ENCODE measurements around the gene CABS1. TPM values are rescaled to one million over a fixed set of nuclear protein-coding genes. Genes with fewer than 3 reads are reported as not detected.

CABS1 gene
- total RNA-seq, 1 experiment from 2014 or later = not detected

DNA sequence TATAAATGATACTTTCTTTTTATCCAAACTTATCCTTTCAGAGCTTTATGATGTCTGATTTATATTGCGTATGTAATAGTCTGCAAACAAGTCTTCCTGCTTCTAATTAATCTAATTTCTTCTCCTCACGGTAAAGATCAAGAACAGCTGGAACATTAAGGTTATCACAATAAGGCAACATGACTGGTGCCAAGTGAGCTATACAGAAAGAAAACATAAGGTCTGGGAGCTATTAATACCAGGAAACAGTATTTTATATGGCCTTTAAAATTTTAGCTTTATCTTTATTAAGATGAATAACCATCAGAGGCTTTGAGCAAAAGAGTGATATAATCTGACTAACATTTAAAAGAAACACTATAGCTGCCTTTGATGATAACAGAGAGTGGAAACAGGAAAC is 28.7 kb upstream of the CABS1 start:
- Mint-ChIP-seq H3K36me3 (ENCODE audit: insufficient read depth, unreplicated experiment) (no peaks in the 10 kb centered on the region), H3K27me3 (ENCODE audit: insufficient read depth, unreplicated experiment) (no peaks in the 10 kb centered on the region), H3K4me1 (ENCODE audit: low read depth, unreplicated experiment) (no peaks in the 10 kb centered on the region), H3K9me3 (ENCODE audit: unreplicated experiment) (peaks cover 10% of the 10 kb centered on the region), H3K4me3 (ENCODE audit: unreplicated experiment) (no peak overlapping the region), H3K27ac (ENCODE audit: unreplicated experiment) (no peak overlapping the region)
- Histone ChIP-seq H3K4me3 (ENCODE audit: low read depth, low read length) (no peak overlapping the region), H3K9me3 (no peaks in the 10 kb centered on the region), H3K36me3 (ENCODE audit: control insufficient read depth, insufficient read depth, low read length) (no peaks in the 10 kb centered on the region), H3K4me1 (no peaks in the 10 kb centered on the region), H3K27me3 (replicated peaks; ENCODE audit: control insufficient read depth, insufficient read depth, low read length) (no peaks in the 10 kb centered on the region)
- no TSS peak for BruUV-seq (replicated peaks)
- POLR2A ChIA-PET = no interaction called here
- no peak for DNase-seq
- intact Hi-C loops (cut with micrococcal nuclease; ENCODE audit: unreplicated experiment) = no loop called here
- CTCF ChIA-PET = no interaction called here
- TF ChIP-seq, protein P1, sequence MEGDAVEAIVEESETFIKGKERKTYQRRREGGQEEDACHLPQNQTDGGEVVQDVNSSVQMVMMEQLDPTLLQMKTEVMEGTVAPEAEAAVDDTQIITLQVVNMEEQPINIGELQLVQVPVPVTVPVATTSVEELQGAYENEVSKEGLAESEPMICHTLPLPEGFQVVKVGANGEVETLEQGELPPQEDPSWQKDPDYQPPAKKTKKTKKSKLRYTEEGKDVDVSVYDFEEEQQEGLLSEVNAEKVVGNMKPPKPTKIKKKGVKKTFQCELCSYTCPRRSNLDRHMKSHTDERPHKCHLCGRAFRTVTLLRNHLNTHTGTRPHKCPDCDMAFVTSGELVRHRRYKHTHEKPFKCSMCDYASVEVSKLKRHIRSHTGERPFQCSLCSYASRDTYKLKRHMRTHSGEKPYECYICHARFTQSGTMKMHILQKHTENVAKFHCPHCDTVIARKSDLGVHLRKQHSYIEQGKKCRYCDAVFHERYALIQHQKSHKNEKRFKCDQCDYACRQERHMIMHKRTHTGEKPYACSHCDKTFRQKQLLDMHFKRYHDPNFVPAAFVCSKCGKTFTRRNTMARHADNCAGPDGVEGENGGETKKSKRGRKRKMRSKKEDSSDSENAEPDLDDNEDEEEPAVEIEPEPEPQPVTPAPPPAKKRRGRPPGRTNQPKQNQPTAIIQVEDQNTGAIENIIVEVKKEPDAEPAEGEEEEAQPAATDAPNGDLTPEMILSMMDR (IDR thresholded peaks at IDR 0.05; ENCODE audit: insufficient read depth in 1 of 2, low read depth in 1 of 2, low read length in 1 of 2, severe bottlenecking in 1 of 2, unreplicated experiment in 1 of 2) = no peak

DNA sequence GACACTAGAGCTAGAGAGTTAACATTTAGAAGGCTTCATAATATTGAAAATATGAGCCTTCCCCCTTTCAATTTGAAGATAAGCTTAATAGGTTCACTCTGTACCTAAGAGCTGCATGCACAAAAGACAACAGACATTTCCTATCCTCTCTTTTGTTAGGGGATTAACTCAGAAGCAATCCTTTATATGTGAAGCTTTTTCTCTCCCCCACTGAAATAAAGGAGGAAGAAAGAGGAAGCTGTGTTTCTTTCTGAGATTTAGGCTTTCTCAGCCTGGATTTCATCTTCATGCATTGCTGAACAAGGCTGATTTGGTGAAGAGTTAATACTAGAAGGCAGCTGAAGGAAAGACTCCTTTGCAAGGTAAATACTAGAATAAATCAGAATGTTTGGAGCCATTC is 21.0 kb upstream of the CABS1 start:
- DNase-seq = no peak
- POLR2A ChIA-PET = no interaction called here
- Histone ChIP-seq H3K4me3 (ENCODE audit: low read depth, low read length) (no peak overlapping the region), H3K9me3 (no peaks in the 10 kb centered on the region), H3K27me3 (replicated peaks; ENCODE audit: control insufficient read depth, insufficient read depth, low read length) (no peaks in the 10 kb centered on the region), H3K4me1 (no peaks in the 10 kb centered on the region), H3K36me3 (ENCODE audit: control insufficient read depth, insufficient read depth, low read length) (no peaks in the 10 kb centered on the region)
- TF ChIP-seq, protein P1 (IDR thresholded peaks at IDR 0.05; ENCODE audit: insufficient read depth in 1 of 2, low read depth in 1 of 2, low read length in 1 of 2, severe bottlenecking in 1 of 2, unreplicated experiment in 1 of 2) = no peak
- Mint-ChIP-seq H3K4me1 (ENCODE audit: low read depth, unreplicated experiment) (no peaks in the 10 kb centered on the region), H3K27me3 (ENCODE audit: insufficient read depth, unreplicated experiment) (no peaks in the 10 kb centered on the region), H3K36me3 (ENCODE audit: insufficient read depth, unreplicated experiment) (no peaks in the 10 kb centered on the region), H3K9me3 (ENCODE audit: unreplicated experiment) (no peaks in the 10 kb centered on the region), H3K27ac (ENCODE audit: unreplicated experiment) (no peak overlapping the region), H3K4me3 (ENCODE audit: unreplicated experiment) (no peak overlapping the region)
- intact Hi-C loops (cut with micrococcal nuclease; ENCODE audit: unreplicated experiment) = no loop called here
- no TSS peak for BruUV-seq (replicated peaks)
- CTCF ChIA-PET = no interaction called here

DNA sequence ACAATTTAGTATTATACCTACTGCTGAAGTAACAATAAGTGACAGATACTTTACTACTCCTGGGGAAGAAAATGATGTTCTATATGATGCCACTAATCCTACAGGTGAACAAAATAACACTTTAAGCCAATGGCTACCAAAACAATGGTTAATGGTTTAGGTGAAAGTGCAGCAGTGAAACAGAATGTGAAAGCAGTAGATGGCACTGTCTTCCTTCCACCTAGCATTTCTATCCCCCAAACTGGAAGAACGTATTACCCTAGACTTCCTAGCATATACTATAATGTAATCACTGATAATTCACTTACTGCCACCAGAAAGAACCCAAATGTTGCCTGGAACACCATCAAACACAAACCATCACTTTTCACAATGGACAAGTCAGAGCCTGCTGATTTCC is 18.9 kb upstream of the CABS1 start:
- POLR2A ChIA-PET = no interaction called here
- H3K4me1 ChIP-seq = no peaks in the 10 kb centered on the region
- no peaks in the 10 kb centered on the region for H3K9me3 Mint-ChIP-seq (ENCODE audit: unreplicated experiment)
- CTCF ChIA-PET = no interaction called here
- H3K4me1 Mint-ChIP-seq (ENCODE audit: low read depth, unreplicated experiment) = no peaks in the 10 kb centered on the region
- BruUV-seq (replicated peaks) = no TSS peak
- TF ChIP-seq, protein P1 (IDR thresholded peaks at IDR 0.05; ENCODE audit: insufficient read depth in 1 of 2, low read depth in 1 of 2, low read length in 1 of 2, severe bottlenecking in 1 of 2, unreplicated experiment in 1 of 2) = no peak
- no peaks in the 10 kb centered on the region for H3K36me3 Mint-ChIP-seq (ENCODE audit: insufficient read depth, unreplicated experiment)
- H3K4me3 Mint-ChIP-seq (ENCODE audit: unreplicated experiment) = no peak overlapping the region
- H3K27ac Mint-ChIP-seq (ENCODE audit: unreplicated experiment) = no peak overlapping the region
- no peak for DNase-seq
- 0 out of 2 replicates have a peak, but pooled peaks cover 3% of the 10 kb centered on the region for H3K9me3 ChIP-seq
- no peak overlapping the region for H3K4me3 ChIP-seq (ENCODE audit: low read depth, low read length)
- H3K36me3 ChIP-seq (ENCODE audit: control insufficient read depth, insufficient read depth, low read length) = no peaks in the 10 kb centered on the region
- no peaks in the 10 kb centered on the region for H3K27me3 ChIP-seq (replicated peaks; ENCODE audit: control insufficient read depth, insufficient read depth, low read length)
- intact Hi-C loops (cut with micrococcal nuclease; ENCODE audit: unreplicated experiment) = loop anchor here (1.0 to 2.0 kb wide), 2 partner anchors 189 to 243 kb away; no protein-coding TSS in a partner anchor
- H3K27me3 Mint-ChIP-seq (ENCODE audit: insufficient read depth, unreplicated experiment) = peaks cover 3% of the 10 kb centered on the region
